CD4-positive, alpha-beta T cell (primary cell): ENCODE data around the gene NPTX2. TPM values are rescaled to one million over a fixed set of nuclear protein-coding genes. Genes with fewer than 3 reads are reported as not detected.

Experiments used
- ATAC-seq: fragments of 200-7000 bp; cut with Tn5 transposase; one replicate; pipeline ENCODE4 v1.10.0; 2022; ENCODE audit warnings: mild to moderate bottlenecking; ENCODE audit not compliant: poor library complexity
- CTCF ChIA-PET: fragments of 350-600 bp; sonication (Branson Sonifier 250); formaldehyde crosslinking; loops from one replicate; lab custom pipeline; 2021; ENCODE audit warnings: antibody characterized with exemption, inconsistent platforms; lab: Charles Lee
- POLR2A ChIA-PET: fragments of 350-600 bp; sonication (Branson Sonifier 250); formaldehyde crosslinking; loops from one replicate; lab custom pipeline; 2021; ENCODE audit warnings: antibody characterized with exemption, inconsistent platforms; lab: Charles Lee
- DNase-seq, 14 experiments: peaks; one replicate each; pipeline ENCODE4 v3.0.0-alpha.2; 2013 to 2020; ENCODE audit warnings: mixed read lengths in 2 of 14
- H3K27ac ChIP-seq, 2 donors: one replicate each; pipeline versions ENCODE4 v1.5.1 to v1.7.0; 2013; ENCODE audit warnings: low read length in 2 of 2, low read depth in 1 of 2, mild to moderate bottlenecking in 1 of 2
- H3K27me3 ChIP-seq, 2 experiments: 1 replicate in 1 of 2; 2 replicates in 1 of 2; pipeline versions ENCODE4 v1.6.1 to v1.7.0; 2013; ENCODE audit warnings: low read length in 2 of 2, control low read depth in 1 of 2, mild to moderate bottlenecking in 1 of 2, moderate library complexity in 1 of 2; ENCODE audit not compliant: insufficient read depth in 2 of 2, control insufficient read depth in 1 of 2
- H3K36me3 ChIP-seq: one replicate; pipeline ENCODE4 v1.6.1; 2013; ENCODE audit warnings: low read length, control low read depth; ENCODE audit not compliant: insufficient read depth
- H3K4me1 ChIP-seq: one replicate; pipeline ENCODE4 v1.6.1; 2013; ENCODE audit warnings: low read length, control low read depth; ENCODE audit not compliant: insufficient read depth
- H3K4me3 ChIP-seq: one replicate; pipeline ENCODE4 v1.5.1; 2013; ENCODE audit warnings: mild to moderate bottlenecking, low read length, moderate library complexity
- H3K9me3 ChIP-seq, 2 experiments: 1 replicate in 1 of 2; 2 replicates in 1 of 2; pipeline versions ENCODE4 v1.6.1 to v1.7.0; 2013; ENCODE audit warnings: low read length in 2 of 2, mild to moderate bottlenecking in 2 of 2, control low read depth in 1 of 2, moderate library complexity in 1 of 2; ENCODE audit not compliant: control insufficient read depth in 1 of 2, insufficient read depth in 1 of 2
- H3K27ac Mint-ChIP-seq: one replicate; pipeline ENCODE4 v1.8.0; 2020; ENCODE audit warnings: mixed read lengths
- H3K27me3 Mint-ChIP-seq: one replicate; pipeline ENCODE4 v1.8.0; 2021; ENCODE audit warnings: mixed read lengths
- H3K36me3 Mint-ChIP-seq: one replicate; pipeline ENCODE4 v1.8.0; 2021; ENCODE audit warnings: low read depth, mixed read lengths
- H3K4me1 Mint-ChIP-seq: one replicate; pipeline ENCODE4 v1.8.0; 2021; ENCODE audit warnings: low read depth, mixed read lengths
- H3K4me3 Mint-ChIP-seq: one replicate; pipeline ENCODE4 v1.8.0; 2020; ENCODE audit warnings: mild to moderate bottlenecking, mixed read lengths
- H3K9me3 Mint-ChIP-seq: one replicate; pipeline ENCODE4 v1.8.0; 2020; ENCODE audit warnings: mixed read lengths
- intact Hi-C, 2 experiments: fragments of 100-400 bp; cut with DNase I in 1 of 2; cut with micrococcal nuclease in 1 of 2; formaldehyde crosslinking; loops; one replicate each; pipeline versions ENCODE4 v1.15.1 to v1.9.0; 2023 to 2025; cut with DNase I, micrococcal nuclease
- total RNA-seq, 174 experiments: library from RNA in 2 of 174; stranded (reverse) in 2 of 174; gene quantifications; one replicate each; pipeline ENCODE4 v1.2.3 and lab custom pipeline; 2021 to 2026
- TF ChIP-seq, protein P1 (sequence below): fragments of 200-600 bp; IDR thresholded peaks from one replicate; pipeline ENCODE4 v1.8.0; 2022; ENCODE audit warnings: antibody characterized with exemption, mild to moderate bottlenecking

The NPTX2 gene
- total RNA-seq, 2 experiments from 2014 or later, result not detected

GRCh38 chr7:98591926-98592325 lies 25.2 kb upstream of the NPTX2 start:
- peaks cover 17% of the 10 kb centered on the region for H3K27me3 Mint-ChIP-seq
- no peak for ATAC-seq
- peaks cover 3 to 5% of the 10 kb centered on the region in 2 experiments for H3K27me3 ChIP-seq
- no peaks in the 10 kb centered on the region for H3K9me3 Mint-ChIP-seq
- H3K27ac Mint-ChIP-seq, result no peak overlapping the region
- ChIA-PET POLR2A (no interaction called here), CTCF (no interaction called here)
- TF ChIP-seq, protein P1, sequence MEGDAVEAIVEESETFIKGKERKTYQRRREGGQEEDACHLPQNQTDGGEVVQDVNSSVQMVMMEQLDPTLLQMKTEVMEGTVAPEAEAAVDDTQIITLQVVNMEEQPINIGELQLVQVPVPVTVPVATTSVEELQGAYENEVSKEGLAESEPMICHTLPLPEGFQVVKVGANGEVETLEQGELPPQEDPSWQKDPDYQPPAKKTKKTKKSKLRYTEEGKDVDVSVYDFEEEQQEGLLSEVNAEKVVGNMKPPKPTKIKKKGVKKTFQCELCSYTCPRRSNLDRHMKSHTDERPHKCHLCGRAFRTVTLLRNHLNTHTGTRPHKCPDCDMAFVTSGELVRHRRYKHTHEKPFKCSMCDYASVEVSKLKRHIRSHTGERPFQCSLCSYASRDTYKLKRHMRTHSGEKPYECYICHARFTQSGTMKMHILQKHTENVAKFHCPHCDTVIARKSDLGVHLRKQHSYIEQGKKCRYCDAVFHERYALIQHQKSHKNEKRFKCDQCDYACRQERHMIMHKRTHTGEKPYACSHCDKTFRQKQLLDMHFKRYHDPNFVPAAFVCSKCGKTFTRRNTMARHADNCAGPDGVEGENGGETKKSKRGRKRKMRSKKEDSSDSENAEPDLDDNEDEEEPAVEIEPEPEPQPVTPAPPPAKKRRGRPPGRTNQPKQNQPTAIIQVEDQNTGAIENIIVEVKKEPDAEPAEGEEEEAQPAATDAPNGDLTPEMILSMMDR, result no peak
- H3K4me3 Mint-ChIP-seq, result no peak overlapping the region
- H3K27ac ChIP-seq, result no peak overlapping the region
- no peak for DNase-seq
- H3K36me3 ChIP-seq, result no peaks in the 10 kb centered on the region
- H3K9me3 ChIP-seq, result no peaks in the 10 kb centered on the region
- H3K36me3 Mint-ChIP-seq, result no peaks in the 10 kb centered on the region
- H3K4me1 Mint-ChIP-seq, result no peaks in the 10 kb centered on the region
- H3K4me1 ChIP-seq, result no peaks in the 10 kb centered on the region
- H3K4me3 ChIP-seq, result no peak overlapping the region
- intact Hi-C loops, result no loop called here

DNA sequence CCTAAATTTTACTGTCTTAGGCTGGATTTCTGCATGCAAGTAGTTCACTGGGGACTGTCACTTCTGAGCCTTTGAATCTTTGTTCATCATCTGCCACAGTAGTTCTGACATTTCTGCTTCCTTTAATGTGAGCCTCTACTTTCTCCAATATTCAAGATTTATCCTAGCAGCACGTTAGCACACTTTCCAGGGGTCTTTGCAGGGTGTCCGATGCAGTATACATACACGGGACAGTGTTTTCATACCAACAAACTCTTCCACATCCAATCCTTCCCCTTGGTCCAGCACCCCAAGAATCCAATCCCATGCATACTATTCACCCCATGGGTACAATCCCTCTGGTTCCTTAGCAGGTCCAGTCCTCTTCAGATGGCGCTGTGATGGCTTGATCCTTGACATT lies 22.7 kb upstream of the NPTX2 start:
- intact Hi-C loops, result no loop called here

DNA sequence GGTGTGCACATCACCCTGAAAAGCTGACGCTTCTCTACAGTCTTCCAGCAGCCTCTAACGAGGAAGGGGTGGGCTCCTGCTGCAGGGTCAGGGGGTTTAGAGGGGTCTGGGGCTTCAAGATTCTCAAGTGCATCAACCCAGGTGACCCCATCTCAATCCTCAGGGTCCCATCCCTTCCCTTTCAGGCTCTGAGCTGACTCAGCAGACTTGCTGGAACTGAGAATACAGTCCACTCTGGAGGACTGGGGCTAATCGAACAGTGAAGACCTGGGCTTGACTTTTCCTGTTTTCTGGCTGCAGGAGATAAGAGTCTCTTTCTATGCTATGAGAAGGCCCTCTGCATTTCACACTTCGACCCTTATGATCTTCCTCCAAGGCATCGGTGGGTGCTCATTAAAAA lies 22.3 kb upstream of the NPTX2 start:
- no peaks in the 10 kb centered on the region for H3K36me3 ChIP-seq
- H3K9me3 Mint-ChIP-seq, result no peaks in the 10 kb centered on the region
- POLR2A ChIA-PET, result no interaction called here
- H3K4me3 Mint-ChIP-seq, result no peak overlapping the region
- TF ChIP-seq, protein P1, result no peak
- H3K4me3 ChIP-seq, result no peak overlapping the region
- ATAC-seq (no peak), DNase-seq (no peak)
- no peaks in the 10 kb centered on the region for H3K9me3 ChIP-seq
- CTCF ChIA-PET, result no interaction called here
- no peak overlapping the region for H3K27ac Mint-ChIP-seq
- no peak overlapping the region for H3K27ac ChIP-seq
- H3K4me1 ChIP-seq, result no peaks in the 10 kb centered on the region
- peaks cover 15% of the 10 kb centered on the region for H3K27me3 Mint-ChIP-seq
- peaks cover 0 to 5% of the 10 kb centered on the region in 2 experiments for H3K27me3 ChIP-seq
- H3K36me3 Mint-ChIP-seq, result no peaks in the 10 kb centered on the region
- no peaks in the 10 kb centered on the region for H3K4me1 Mint-ChIP-seq
- intact Hi-C loops, result no loop called here

More for the DNA sequence above, 22.7 kb upstream of the NPTX2 start:
- no peaks in the 10 kb centered on the region for H3K36me3 ChIP-seq
- no peak overlapping the region for H3K27ac ChIP-seq
- TF ChIP-seq, protein P1, result no peak
- Mint-ChIP-seq H3K36me3 (no peaks in the 10 kb centered on the region), H3K27me3 (peaks cover 15% of the 10 kb centered on the region), H3K4me1 (no peaks in the 10 kb centered on the region), H3K27ac (no peak overlapping the region), H3K9me3 (no peaks in the 10 kb centered on the region), H3K4me3 (no peak overlapping the region)
- ChIA-PET POLR2A (no interaction called here), CTCF (no interaction called here)
- H3K27me3 ChIP-seq, result peaks cover 0 to 5% of the 10 kb centered on the region in 2 experiments
- ATAC-seq (no peak), DNase-seq (no peak)
- H3K4me1 ChIP-seq, result no peaks in the 10 kb centered on the region
- no peak overlapping the region for H3K4me3 ChIP-seq
- no peaks in the 10 kb centered on the region for H3K9me3 ChIP-seq
